Lower leg skin (tissue), 3 donors: ENCODE measurements around the gene NKAIN1.

Source experiments
- CTCF ChIP-seq, 3 donors: fragments of 450-650 bp; IDR thresholded peaks; one replicate each; pipeline ENCODE4 v1.5.1; 2016; ENCODE audit warnings: antibody characterized with exemption in 3 of 3, mild to moderate bottlenecking in 3 of 3, moderate library complexity in 2 of 3
- POLR2A ChIP-seq, 2 donors: fragments of 450-650 bp; IDR thresholded peaks; one replicate each; pipeline ENCODE4 v1.6.1; 2016 to 2017; ENCODE audit warnings: antibody characterized with exemption in 2 of 2, mild to moderate bottlenecking in 1 of 2, moderate library complexity in 1 of 2

GRCh38 chr1:31135973-31136600, 103.6 kb downstream of the NKAIN1 start:
- TF ChIP-seq CTCF (IDR thresholded peaks at IDR 0.05) (no peak), POLR2A (IDR thresholded peaks at IDR 0.05) (no peak)
